ENCODE measurements around the gene EXOC4. TPM values are rescaled to one million over a fixed set of nuclear protein-coding genes. Genes with fewer than 3 reads are reported as not detected.

The EXOC4 gene
- total RNA-seq, 2 donors from 2014 or later: 53.5 to 62.3 TPM

- Mint-ChIP-seq H3K27me3 (no peaks in the 10 kb centered on the region), H3K9me3 (no peaks in the 10 kb centered on the region), H3K27ac (no peak overlapping the region), H3K4me1 (no peaks in the 10 kb centered on the region), H3K36me3 (ENCODE audit: low read depth) (no peaks in the 10 kb centered on the region), H3K4me3 (no peak overlapping the region)
- no peak for ATAC-seq (replicated peaks)
Measured at GRCh38 chr7:133652547-133652946, 399.7 kb downstream of the EXOC4 start.

GRCh38 chr7:133654547-133654946 is 401.7 kb downstream of the EXOC4 start:
- H3K27me3 Mint-ChIP-seq: no peaks in the 10 kb centered on the region
- ATAC-seq (replicated peaks): no peak
- H3K27ac Mint-ChIP-seq: no peak overlapping the region
- H3K36me3 Mint-ChIP-seq (ENCODE audit: low read depth): no peaks in the 10 kb centered on the region
- H3K9me3 Mint-ChIP-seq: no peaks in the 10 kb centered on the region
- H3K4me3 Mint-ChIP-seq: no peak overlapping the region
- H3K4me1 Mint-ChIP-seq: peaks cover 6% of the 10 kb centered on the region

GRCh38 chr7:133662276-133662675 is 409.4 kb downstream of the EXOC4 start:
- no peak overlapping the region for H3K4me3 Mint-ChIP-seq
- no peaks in the 10 kb centered on the region for H3K27me3 Mint-ChIP-seq
- H3K9me3 Mint-ChIP-seq: no peaks in the 10 kb centered on the region
- no peak overlapping the region for H3K27ac Mint-ChIP-seq
- peaks cover 12% of the 10 kb centered on the region for H3K36me3 Mint-ChIP-seq (ENCODE audit: low read depth)
- peaks cover 6% of the 10 kb centered on the region for H3K4me1 Mint-ChIP-seq
- ATAC-seq (replicated peaks): no peak

GRCh38 chr7:133662830-133663229 is 410.0 kb downstream of the EXOC4 start:
- Mint-ChIP-seq H3K9me3 (no peaks in the 10 kb centered on the region), H3K4me1 (peaks cover 6% of the 10 kb centered on the region), H3K27me3 (no peaks in the 10 kb centered on the region), H3K27ac (no peak overlapping the region), H3K4me3 (no peak overlapping the region), H3K36me3 (ENCODE audit: low read depth) (peaks cover 12% of the 10 kb centered on the region)
- no peak for ATAC-seq (replicated peaks)

- H3K4me3 Mint-ChIP-seq: no peak overlapping the region
- no peaks in the 10 kb centered on the region for H3K9me3 Mint-ChIP-seq
- H3K27ac Mint-ChIP-seq: no peak overlapping the region
- ATAC-seq (replicated peaks): no peak
- H3K36me3 Mint-ChIP-seq (ENCODE audit: low read depth): peaks cover 12% of the 10 kb centered on the region
- no peaks in the 10 kb centered on the region for H3K27me3 Mint-ChIP-seq
- H3K4me1 Mint-ChIP-seq: no peaks in the 10 kb centered on the region
Measured at GRCh38 chr7:133664528-133664927, 411.6 kb downstream of the EXOC4 start.

GRCh38 chr7:133668296-133669060 is 415.6 kb downstream of the EXOC4 start:
- Mint-ChIP-seq H3K9me3 (peaks cover 8% of the 10 kb centered on the region), H3K36me3 (ENCODE audit: low read depth) (peaks cover 5% of the 10 kb centered on the region), H3K27me3 (no peaks in the 10 kb centered on the region), H3K4me1 (peaks cover 8% of the 10 kb centered on the region), H3K4me3 (no peak overlapping the region), H3K27ac (no peak overlapping the region)
- no peak for ATAC-seq (replicated peaks)

- Mint-ChIP-seq H3K27ac (no peak overlapping the region), H3K27me3 (no peaks in the 10 kb centered on the region), H3K9me3 (peaks cover 8% of the 10 kb centered on the region), H3K4me1 (peaks cover 8% of the 10 kb centered on the region), H3K4me3 (no peak overlapping the region), H3K36me3 (ENCODE audit: low read depth) (no peaks in the 10 kb centered on the region)
- no peak for ATAC-seq (replicated peaks)
Measured at GRCh38 chr7:133669061-133669455, 416.2 kb downstream of the EXOC4 start.

GRCh38 chr7:133670250-133670649 is 417.4 kb downstream of the EXOC4 start:
- Mint-ChIP-seq H3K27ac (no peak overlapping the region), H3K4me1 (peaks cover 8% of the 10 kb centered on the region), H3K36me3 (ENCODE audit: low read depth) (no peaks in the 10 kb centered on the region), H3K9me3 (peaks cover 8% of the 10 kb centered on the region), H3K4me3 (no peak overlapping the region), H3K27me3 (no peaks in the 10 kb centered on the region)
- no peak for ATAC-seq (replicated peaks)

- Mint-ChIP-seq H3K9me3 (peaks cover 8% of the 10 kb centered on the region), H3K27ac (no peak overlapping the region), H3K27me3 (no peaks in the 10 kb centered on the region), H3K4me3 (no peak overlapping the region), H3K36me3 (ENCODE audit: low read depth) (no peaks in the 10 kb centered on the region), H3K4me1 (peaks cover 12% of the 10 kb centered on the region)
- no peak for ATAC-seq (replicated peaks)
Measured at GRCh38 chr7:133672866-133673265, 420.0 kb downstream of the EXOC4 start.

- no peaks in the 10 kb centered on the region for H3K36me3 Mint-ChIP-seq (ENCODE audit: low read depth)
- no peak for ATAC-seq (replicated peaks)
- no peak overlapping the region for H3K4me3 Mint-ChIP-seq
Measured at GRCh38 chr7:133674079-133674763, 421.3 kb downstream of the EXOC4 start.

GRCh38 chr7:133675510-133676218 is 422.8 kb downstream of the EXOC4 start:
- Mint-ChIP-seq H3K27me3 (no peaks in the 10 kb centered on the region), H3K36me3 (ENCODE audit: low read depth) (no peaks in the 10 kb centered on the region), H3K4me3 (no peak overlapping the region), H3K9me3 (peaks cover 7% of the 10 kb centered on the region), H3K27ac (no peak overlapping the region), H3K4me1 (peaks cover 7% of the 10 kb centered on the region)
- no peak for ATAC-seq (replicated peaks)

More at GRCh38 chr7:133674079-133674763, 421.3 kb downstream of the EXOC4 start:
- Mint-ChIP-seq H3K9me3 (peaks cover 8% of the 10 kb centered on the region), H3K27ac (no peak overlapping the region), H3K27me3 (no peaks in the 10 kb centered on the region), H3K4me1 (peaks cover 12% of the 10 kb centered on the region)

- Mint-ChIP-seq H3K9me3 (no peaks in the 10 kb centered on the region), H3K36me3 (ENCODE audit: low read depth) (no peaks in the 10 kb centered on the region), H3K4me3 (no peak overlapping the region), H3K27me3 (no peaks in the 10 kb centered on the region), H3K4me1 (peaks cover 4% of the 10 kb centered on the region), H3K27ac (no peak overlapping the region)
- no peak for ATAC-seq (replicated peaks)
Measured at GRCh38 chr7:133676805-133677370, 424.0 kb downstream of the EXOC4 start.

GRCh38 chr7:133678137-133678814 is 425.4 kb downstream of the EXOC4 start:
- no peak overlapping the region for H3K4me3 Mint-ChIP-seq

GRCh38 chr7:133679977-133680376 is 427.1 kb downstream of the EXOC4 start:
- Mint-ChIP-seq H3K36me3 (ENCODE audit: low read depth) (no peaks in the 10 kb centered on the region), H3K4me1 (peaks cover 4% of the 10 kb centered on the region), H3K27ac (no peak overlapping the region), H3K4me3 (no peak overlapping the region), H3K27me3 (no peaks in the 10 kb centered on the region), H3K9me3 (no peaks in the 10 kb centered on the region)
- no peak for ATAC-seq (replicated peaks)

More at GRCh38 chr7:133678137-133678814, 425.4 kb downstream of the EXOC4 start:
- Mint-ChIP-seq H3K27ac (no peak overlapping the region), H3K36me3 (ENCODE audit: low read depth) (no peaks in the 10 kb centered on the region), H3K4me1 (peaks cover 4% of the 10 kb centered on the region), H3K27me3 (no peaks in the 10 kb centered on the region), H3K9me3 (no peaks in the 10 kb centered on the region)
- ATAC-seq (replicated peaks): no peak
